Measurements from ENCODE around the gene ENO1. TPM values are rescaled to one million over a fixed set of nuclear protein-coding genes. Genes with fewer than 3 reads are reported as not detected.
"Not testable (repeated sequence)": the region's sequence is repeated elsewhere in the genome, so short reads cannot be mapped to it uniquely, and the experiment has no call there.

ENO1 gene
- total and polyA plus RNA-seq, 2 of the 4 experiments (the other 2 are of a cell fraction) = 2,125 to 3,643 TPM

GRCh38 chr1:8831340-8831739 is 47.1 kb downstream of the ENO1 start:
- H2BK120ac ChIP-seq (ENCODE audit: low read depth, low read length) = no peak overlapping the region
- H3K4me3 ChIP-seq (ENCODE audit: insufficient read depth, low read depth, low read length) = no peak overlapping the region
- no peak overlapping the region for H2AK9ac ChIP-seq (replicated peaks; ENCODE audit: low read depth, low read length, poor library complexity)
- intact Hi-C loops (cut with micrococcal nuclease) = no loop called here
- no peaks in the 10 kb centered on the region for H4K20me1 ChIP-seq (ENCODE audit: insufficient read depth, low read length)
- H2BK5ac ChIP-seq (ENCODE audit: low read depth, low read length, poor library complexity, severe bottlenecking) = no peak overlapping the region
- ChIA-PET POLR2A (ENCODE audit: unreplicated experiment) (no interaction called here), CTCF (interaction anchor here (0.6 to 1.4 kb wide), 2 partner anchors 10 to 17 kb away, joined by 3 to 4 read pairs; no protein-coding TSS in a partner anchor)
- no TSS peak for BruUV-seq (replicated peaks)
- H3K36me3 ChIP-seq (ENCODE audit: control insufficient read depth, insufficient read depth, low read length) = no peaks in the 10 kb centered on the region
- peaks cover 2% of the 10 kb centered on the region; the same call in 1 of the 2 replicates for H3K4me1 ChIP-seq (ENCODE audit: control insufficient read depth, insufficient read depth, low read length)
- no peak overlapping the region for H3K4ac ChIP-seq (ENCODE audit: low read depth, low read length)
- H4K5ac ChIP-seq (ENCODE audit: low read depth, low read length) = no peak overlapping the region
- no peak overlapping the region for H3K9ac ChIP-seq (ENCODE audit: low read depth, low read length)
- H3K4me2 ChIP-seq (ENCODE audit: low read depth, low read length) = no peak overlapping the region
- no peak overlapping the region for H2BK15ac ChIP-seq (ENCODE audit: low read depth, low read length)
- H3K23ac ChIP-seq (ENCODE audit: low read depth, low read length) = no peak overlapping the region
- H3K79me1 ChIP-seq (ENCODE audit: low read depth in 1 of 2, low read length in 2 of 2) = no peaks in the 10 kb centered on the region
- H3K18ac ChIP-seq (ENCODE audit: low read depth, low read length) = no peak overlapping the region
- 0 out of 2 replicates have a peak overlapping the region, but pooled peaks have one; percentile 51 for H2AK5ac ChIP-seq (ENCODE audit: low read depth, low read length)
- no peak overlapping the region for H3K27ac ChIP-seq (ENCODE audit: insufficient read depth, low read length)
- in situ Hi-C loops (cut with MboI; ENCODE audit: low sequenced_read_pairs) = no loop called here
- no peaks in the 10 kb centered on the region for H3K9me1 ChIP-seq (ENCODE audit: insufficient read depth, low read length)
- 50% methylated on average over 1 of the region's 4 CpGs; no CpG with 5 or more reads in 1 of the 2 experiments for WGBS, 2 experiments (ENCODE audit: extremely low coverage in 2 of 2, insufficient read length in 1 of 2)
- DNase-seq (no peak), ATAC-seq (ENCODE audit: low read depth) (no peak)
- dilution Hi-C loops (cut with HindIII; ENCODE audit: low sequenced_read_pairs, unreplicated experiment) = no loop called here
- H4K8ac ChIP-seq (ENCODE audit: low read depth in 2 of 2, low read length in 2 of 2) = no peak overlapping the region
- H2BK20ac ChIP-seq (ENCODE audit: low read depth, low read length) = no peak overlapping the region
- TF ChIP-seq CTCF (conservative IDR thresholded peaks at IDR 0.05; ENCODE audit: low read depth, low read length) (peak; percentile 39), SMC3 (IDR thresholded peaks at IDR 0.05; ENCODE audit: low read depth, low read length) (peak; percentile 34; the same call in 1 of the 2 replicates), BHLHE40 (IDR thresholded peaks at IDR 0.05; ENCODE audit: low read depth, low read length) (no peak)
- no peak overlapping the region for H3K14ac ChIP-seq (replicated peaks; ENCODE audit: low read depth, low read length)
- H3K56ac ChIP-seq (ENCODE audit: extremely low read depth, insufficient read depth, low read length) = no peak overlapping the region
- H2AFZ ChIP-seq (replicated peaks; ENCODE audit: low read length, poor library complexity) = no peak overlapping the region
- no peak overlapping the region for H4K91ac ChIP-seq (ENCODE audit: insufficient read depth, low read depth, low read length)
- H3K27me3 ChIP-seq (ENCODE audit: control insufficient read depth, insufficient read depth, low read length) = no peaks in the 10 kb centered on the region
- no peaks in the 10 kb centered on the region for H3K9me3 ChIP-seq (ENCODE audit: control insufficient read depth, insufficient read depth, low read length)

DNA sequence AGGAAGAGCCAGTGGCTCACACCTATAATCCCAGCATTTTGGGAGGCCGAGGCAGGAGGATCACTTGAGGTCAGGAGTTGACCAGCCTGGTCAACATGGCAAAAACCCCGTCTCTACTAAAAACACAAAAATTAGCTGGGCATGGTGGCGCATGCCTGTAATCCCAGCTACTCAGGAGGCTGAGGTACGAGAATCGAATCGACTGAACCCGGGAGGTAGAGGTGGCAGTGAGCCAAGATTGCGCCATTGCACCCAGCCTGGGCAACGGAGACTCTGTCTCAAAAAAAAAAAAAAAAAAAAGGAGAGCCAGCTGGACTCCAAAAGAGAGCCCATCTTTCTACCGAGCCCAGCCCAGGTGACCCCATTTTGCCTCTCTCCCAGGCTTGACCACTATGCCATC is 47.8 kb downstream of the ENO1 start:
- H3K14ac ChIP-seq (replicated peaks; ENCODE audit: low read depth, low read length); H3K4me1 ChIP-seq (ENCODE audit: control insufficient read depth, insufficient read depth, low read length); H3K9me1 ChIP-seq (ENCODE audit: insufficient read depth, low read length); H3K27ac ChIP-seq (ENCODE audit: insufficient read depth, low read length); H3K4me2 ChIP-seq (ENCODE audit: low read depth, low read length); H2BK20ac ChIP-seq (ENCODE audit: low read depth, low read length); intact Hi-C loops (cut with micrococcal nuclease); H2AFZ ChIP-seq (replicated peaks; ENCODE audit: low read length, poor library complexity); H3K4me3 ChIP-seq (ENCODE audit: insufficient read depth, low read depth, low read length); H2BK120ac ChIP-seq (ENCODE audit: low read depth, low read length); dilution Hi-C loops (cut with HindIII; ENCODE audit: low sequenced_read_pairs, unreplicated experiment); H3K56ac ChIP-seq (ENCODE audit: extremely low read depth, insufficient read depth, low read length); H3K18ac ChIP-seq (ENCODE audit: low read depth, low read length); H4K5ac ChIP-seq (ENCODE audit: low read depth, low read length); in situ Hi-C loops (cut with MboI; ENCODE audit: low sequenced_read_pairs); H3K27me3 ChIP-seq (ENCODE audit: control insufficient read depth, insufficient read depth, low read length); H4K20me1 ChIP-seq (ENCODE audit: insufficient read depth, low read length); BruUV-seq (replicated peaks); DNase-seq; H3K4ac ChIP-seq (ENCODE audit: low read depth, low read length); H3K23ac ChIP-seq (ENCODE audit: low read depth, low read length); H2BK5ac ChIP-seq (ENCODE audit: low read depth, low read length, poor library complexity, severe bottlenecking); ATAC-seq (ENCODE audit: low read depth); H4K8ac ChIP-seq (ENCODE audit: low read depth in 2 of 2, low read length in 2 of 2); POLR2A ChIA-PET (ENCODE audit: unreplicated experiment); H3K9me3 ChIP-seq (ENCODE audit: control insufficient read depth, insufficient read depth, low read length); H3K36me3 ChIP-seq (ENCODE audit: control insufficient read depth, insufficient read depth, low read length); H2AK5ac ChIP-seq (ENCODE audit: low read depth, low read length); H3K9ac ChIP-seq (ENCODE audit: low read depth, low read length); H2BK15ac ChIP-seq (ENCODE audit: low read depth, low read length); H2AK9ac ChIP-seq (replicated peaks; ENCODE audit: low read depth, low read length, poor library complexity); H3K79me1 ChIP-seq (ENCODE audit: low read depth in 1 of 2, low read length in 2 of 2); H4K91ac ChIP-seq (ENCODE audit: insufficient read depth, low read depth, low read length): not testable (repeated sequence)
- WGBS, 2 experiments (ENCODE audit: extremely low coverage in 2 of 2, insufficient read length in 1 of 2) = 94% methylated on average over 7 of the region's 10 CpGs; no CpG with 5 or more reads in 1 of the 2 experiments
- CTCF ChIA-PET = interaction anchor here (0.6 to 1.4 kb wide), 2 partner anchors 9 to 18 kb away, joined by 3 to 4 read pairs; no protein-coding TSS in a partner anchor
